LNCaP clone FGC (cell line): Measurements from ENCODE around the gene ARHGAP21.

ENCODE experiments used
- DNase-seq: peaks from one replicate; pipeline ENCODE4 v3.0.0-alpha.2; 2011; ENCODE audit warnings: low read depth
- H3K4me3 ChIP-seq: 2 replicates; pipeline ENCODE4 v1.5.1; 2011; ENCODE audit warnings: mild to moderate bottlenecking, low read depth, low read length, control low read depth
- CTCF ChIP-seq: IDR thresholded peaks from 2 replicates; pipeline ENCODE4 v1.5.1; 2012; ENCODE audit warnings: mild to moderate bottlenecking; ENCODE audit not compliant: control insufficient read depth, insufficient read depth; ENCODE audit errors: extremely low read depth

The ARHGAP21 gene

GRCh38 chr10:24618401-24618800 is 105.3 kb downstream of the ARHGAP21 start:
- TF ChIP-seq CTCF = no peak
- H3K4me3 ChIP-seq = no peak overlapping the region
- DNase-seq = no peak

- peak; percentile 77 for TF ChIP-seq CTCF
- no peak overlapping the region for H3K4me3 ChIP-seq
- DNase-seq = peak; percentile 25
Observed at GRCh38 chr10:24617771-24618396, 105.8 kb downstream of the ARHGAP21 start.

- H3K4me3 ChIP-seq = no peak overlapping the region
- no peak for DNase-seq
- TF ChIP-seq CTCF = no peak
Observed at GRCh38 chr10:24616536-24616935, 107.2 kb downstream of the ARHGAP21 start.

- no peak overlapping the region for H3K4me3 ChIP-seq
- no peak for TF ChIP-seq CTCF
Observed at GRCh38 chr10:24606021-24606420, 117.7 kb downstream of the ARHGAP21 start.

GRCh38 chr10:24605141-24605540 is 118.5 kb downstream of the ARHGAP21 start:
- TF ChIP-seq CTCF = no peak
- no peak for DNase-seq
- H3K4me3 ChIP-seq = no peak overlapping the region

More at GRCh38 chr10:24606021-24606420, 117.7 kb downstream of the ARHGAP21 start:
- no peak for DNase-seq

GRCh38 chr10:24603333-24603732 is 120.4 kb downstream of the ARHGAP21 start:
- DNase-seq = no peak
- no peak for TF ChIP-seq CTCF
- H3K4me3 ChIP-seq = no peak overlapping the region

GRCh38 chr10:24597961-24598360 is 125.7 kb downstream of the ARHGAP21 start:
- no peak for DNase-seq
- no peak overlapping the region for H3K4me3 ChIP-seq
- TF ChIP-seq CTCF = no peak
